HepG2 (cell line): ENCODE results near the gene AEBP1. TPM values are rescaled to one million over a fixed set of nuclear protein-coding genes. Genes with fewer than 3 reads are reported as not detected.
A peak's percentile ranks its signal among the peaks of the same experiment; 100 is the strongest.

ENCODE experiments used
- ATAC-seq: fragments of 200-7000 bp; cut with Tn5 transposase; 3 replicates; pipeline ENCODE4 v1.9.1; 2020; ENCODE audit warnings: mild to moderate bottlenecking, moderate library complexity
- BruUV-seq: library from RNA; stranded (reverse); fragments of 400-500 nt; replicated peaks from 2 replicates; lab custom pipeline; 2021; lab: Mats Ljungman, UMichigan
- CTCF ChIA-PET: fragments of 300-600 bp; formaldehyde crosslinking; extraction: SDS; loops from one replicate; lab custom pipeline; 2021; ENCODE audit warnings: low total read pairs, inconsistent platforms, low intra/inter-chr PET ratio; lab: Yijun Ruan, JAX
- POLR2A ChIA-PET: fragments of 350-600 bp; sonication (Branson Sonifier 250); formaldehyde crosslinking; loops from one replicate; lab custom pipeline; 2020; ENCODE audit warnings: antibody characterized with exemption, inconsistent platforms; lab: Yijun Ruan, JAX
- DNase-seq: peaks from one replicate; pipeline ENCODE4 v3.0.0-alpha.2; 2015; ENCODE audit warnings: low spot score
- FAIRE-seq: peaks from 3 replicates; lab custom pipeline; 2011; peaks lifted over from hg19 to GRCh38; lab: Jason Lieb, UNC
- H2AFZ ChIP-seq: one replicate; pipeline ENCODE4 v1.6.1; 2011; ENCODE audit warnings: low read length, inconsistent platforms
- H3K27ac ChIP-seq: fragments of 300-600 bp; 3 replicates; pipeline ENCODE4 v1.8.0; 2011; ENCODE audit warnings: mixed run types, mild to moderate bottlenecking, mixed read lengths, low read length, inconsistent platforms; ENCODE audit not compliant: insufficient read depth; ENCODE audit errors: extremely low read length
- H3K27me3 ChIP-seq, 2 experiments: fragments of 200-600 bp in 1 of 2; 2 replicates in 1 of 2; 3 replicates in 1 of 2; pipeline versions ENCODE4 v1.6.0 to v1.8.0; 2011; ENCODE audit warnings: low read length in 2 of 2, mild to moderate bottlenecking in 2 of 2, moderate library complexity in 2 of 2, inconsistent platforms in 1 of 2; ENCODE audit not compliant: insufficient read depth in 2 of 2, control insufficient read depth in 1 of 2
- H3K36me3 ChIP-seq, 2 experiments: fragments of 200-600 bp in 1 of 2; replicated peaks in 1 of 2; 2 replicates in 1 of 2; 3 replicates in 1 of 2; pipeline versions ENCODE4 v1.5.1 to v1.8.0; 2011; ENCODE audit warnings: low read length in 2 of 2, inconsistent platforms in 1 of 2; ENCODE audit not compliant: insufficient read depth in 2 of 2, control insufficient read depth in 1 of 2
- H3K4me1 ChIP-seq: 2 replicates; pipeline ENCODE4 v1.5.1; 2012; ENCODE audit warnings: low read length, inconsistent platforms; ENCODE audit not compliant: insufficient read depth
- H3K4me2 ChIP-seq: 2 replicates; pipeline ENCODE4 v1.6.0; 2011; ENCODE audit warnings: low read depth, low read length, inconsistent platforms
- H3K4me3 ChIP-seq, 3 experiments: fragments of 200-600 bp in 1 of 3; sonication (generic), shearing (Covaris generic) in 1 of 3; replicated peaks in 1 of 3; 2 replicates each; pipeline ENCODE4 v1.5.1; 2011 to 2016; ENCODE audit warnings: low read length in 3 of 3, inconsistent platforms in 2 of 3, low read depth in 2 of 3, mild to moderate bottlenecking in 2 of 3, control low read depth in 1 of 3, mixed read lengths in 1 of 3; ENCODE audit not compliant: insufficient read depth in 1 of 3
- H3K79me2 ChIP-seq: one replicate; pipeline ENCODE4 v1.6.1; 2011; ENCODE audit warnings: low read length, inconsistent platforms; ENCODE audit not compliant: insufficient read depth
- H3K9ac ChIP-seq: 2 replicates; pipeline ENCODE4 v1.6.0; 2011; ENCODE audit warnings: mild to moderate bottlenecking, low read depth, low read length, inconsistent platforms; ENCODE audit not compliant: insufficient read depth
- H3K9me3 ChIP-seq: 2 replicates; pipeline ENCODE4 v1.5.1; 2012; ENCODE audit warnings: mild to moderate bottlenecking, low read length
- H4K20me1 ChIP-seq: 2 replicates; pipeline ENCODE4 v1.6.0; 2011; ENCODE audit warnings: inconsistent platforms, mild to moderate bottlenecking, low read length, moderate library complexity; ENCODE audit not compliant: insufficient read depth
- WGBS: methylation state at CpG from one replicate; pipeline ENCODE4 v1.1.6; 2017; ENCODE audit warnings: low lambda C conversion rate; 5-methylcytosine and 5-hydroxymethylcytosine counted together
- in situ Hi-C: cut with HindIII; loops from 2 replicates; pipeline ENCODE4 v1.10.0; 2017; ENCODE audit warnings: low pct_unique_long_range_greater_than_20kb; ENCODE audit not compliant: extremely low pct_ligation_motif_present
- intact Hi-C: fragments of 100-400 bp; cut with micrococcal nuclease; formaldehyde crosslinking; loops from one replicate; pipeline ENCODE4 v1.10.0; 2022; ENCODE audit not compliant: unreplicated experiment
- polyA plus RNA-seq, 8 experiments: library from polyadenylated mRNA; depleted of rRNA in 3 of 8; stranded (reverse) in 7 of 8; unstranded in 1 of 8; fragments of >200 nt; fragmentation: Illumina TruSeq in 4 of 8; extraction: Trizol in 4 of 8; gene quantifications; 2 replicates each; pipeline versions ENCODE4 v1.2.1 to v1.2.3, GENCODE V29; 2011 to 2016; ENCODE audit warnings: low read depth in 4 of 8, missing spikeins in 1 of 8, mixed read lengths in 1 of 8; ENCODE audit not compliant: insufficient read depth in 1 of 8
- total RNA-seq, 5 experiments: library from RNA; depleted of rRNA; stranded (reverse); fragments of >200 nt; fragmentation: Illumina TruSeq; extraction: Trizol; gene quantifications; 2 replicates each; pipeline ENCODE4 v1.2.3, GENCODE V29; 2016; ENCODE audit warnings: low read depth in 1 of 5
- TF ChIP-seq, protein P1 (sequence below): sonication (generic); formaldehyde crosslinking; IDR thresholded peaks from 2 replicates; pipeline ENCODE4 v1.8.1; 2023; ENCODE audit warnings: missing genetic modification reagents, mild to moderate bottlenecking, borderline replicate concordance
- TF ChIP-seq, protein P2 (sequence below): fragments of 450-650 bp; IDR thresholded peaks from 2 replicates; pipeline ENCODE4 v1.6.1; 2016

Gene AEBP1
- total and polyA plus RNA-seq, 2 of the 13 experiments (the other 11 are each of a cell fraction or from before 2014, with no cell fraction given) = 0.22 to 0.55 TPM

DNA sequence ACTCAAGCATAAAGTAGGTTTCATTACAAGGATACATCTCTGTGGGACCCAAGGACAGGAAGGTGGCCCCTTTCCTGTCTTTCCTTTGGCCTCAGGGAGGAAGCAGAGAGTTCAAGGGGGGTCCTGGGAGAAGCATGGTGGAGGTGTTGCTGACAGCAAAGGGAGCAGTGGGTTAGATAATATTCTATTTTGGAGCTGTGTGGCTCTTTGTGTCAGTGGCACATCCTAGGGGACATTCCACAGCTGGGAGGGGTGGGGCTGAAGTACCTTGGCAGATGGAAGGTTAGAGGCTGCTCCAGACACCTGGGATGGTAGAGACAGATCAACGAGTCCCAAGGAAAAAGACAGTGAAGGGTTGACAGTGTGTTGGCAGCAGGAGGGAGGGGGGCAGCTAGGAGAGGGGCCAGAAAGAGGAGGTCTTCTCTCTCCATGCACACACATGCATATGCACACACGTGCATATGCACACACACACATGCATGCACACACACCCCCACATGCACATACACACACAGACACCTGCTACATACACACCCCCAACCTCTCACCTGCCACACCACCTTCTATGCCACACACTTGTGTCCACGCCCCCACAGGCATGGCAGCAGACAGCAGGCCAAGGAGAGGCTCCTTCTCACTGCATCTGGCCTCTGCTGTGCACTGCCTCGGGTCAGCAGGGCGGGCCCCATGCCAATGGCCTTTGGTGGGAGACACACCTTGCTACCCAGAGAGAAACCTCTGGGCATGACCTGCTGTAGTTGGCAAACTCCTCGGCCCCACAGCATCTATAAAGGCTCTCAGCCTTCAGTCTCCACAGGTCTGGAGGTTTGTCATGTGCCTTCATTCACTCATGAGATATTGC is 24.8 kb downstream of the AEBP1 start:
- FAIRE-seq = no peak
- Histone ChIP-seq H3K79me2 (no peaks in the 10 kb centered on the region), H3K4me2 (no peak overlapping the region), H4K20me1 (no peaks in the 10 kb centered on the region), H3K9ac (no peak overlapping the region), H3K36me3 (no peaks in the 10 kb centered on the region), H3K27me3 (peaks cover 0 to 2% of the 10 kb centered on the region in 2 experiments; a peak in 1 of 5 replicates), H2AFZ (no peak overlapping the region)
- no peak for DNase-seq
- BruUV-seq = no TSS peak
- ChIA-PET POLR2A (no interaction called here), CTCF (no interaction called here)
- TF ChIP-seq, protein P1, sequence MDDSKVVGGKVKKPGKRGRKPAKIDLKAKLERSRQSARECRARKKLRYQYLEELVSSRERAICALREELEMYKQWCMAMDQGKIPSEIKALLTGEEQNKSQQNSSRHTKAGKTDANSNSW = no peak
- TF ChIP-seq, protein P2, sequence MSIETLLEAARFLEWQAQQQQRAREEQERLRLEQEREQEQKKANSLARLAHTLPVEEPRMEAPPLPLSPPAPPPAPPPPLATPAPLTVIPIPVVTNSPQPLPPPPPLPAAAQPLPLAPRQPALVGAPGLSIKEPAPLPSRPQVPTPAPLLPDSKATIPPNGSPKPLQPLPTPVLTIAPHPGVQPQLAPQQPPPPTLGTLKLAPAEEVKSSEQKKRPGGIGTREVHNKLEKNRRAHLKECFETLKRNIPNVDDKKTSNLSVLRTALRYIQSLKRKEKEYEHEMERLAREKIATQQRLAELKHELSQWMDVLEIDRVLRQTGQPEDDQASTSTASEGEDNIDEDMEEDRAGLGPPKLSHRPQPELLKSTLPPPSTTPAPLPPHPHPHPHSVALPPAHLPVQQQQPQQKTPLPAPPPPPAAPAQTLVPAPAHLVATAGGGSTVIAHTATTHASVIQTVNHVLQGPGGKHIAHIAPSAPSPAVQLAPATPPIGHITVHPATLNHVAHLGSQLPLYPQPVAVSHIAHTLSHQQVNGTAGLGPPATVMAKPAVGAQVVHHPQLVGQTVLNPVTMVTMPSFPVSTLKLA = peak; percentile 91
- TF ChIP-seq, all 625 proteins: peak for 1
- Histone ChIP-seq H3K9me3 (no peaks in the 10 kb centered on the region), H3K4me1 (peaks cover 38% of the 10 kb centered on the region), H3K4me3 (no peak overlapping the region), H3K27ac (no peak overlapping the region)
- WGBS = 0% methylated on average over 4 of the region's 6 CpGs
- intact Hi-C loops = no loop called here
- ATAC-seq = no peak
- in situ Hi-C loops = no loop called here
